Lung microvascular endothelial cell (primary cell): ENCODE results near the gene TRIM61. TPM values are rescaled to one million over a fixed set of nuclear protein-coding genes. Genes with fewer than 3 reads are reported as not detected.

ENCODE experiments used
- total RNA-seq: library from RNA; depleted of rRNA; stranded (reverse); fragments of >200 nt; gene quantifications from 2 replicates; pipeline ENCODE4 v1.2.1, GENCODE V29; 2014

TRIM61 gene
- total RNA-seq, 1 donor from 2014 or later = not detected

Other genes starting within 250 kb of the TRIM61 start
- not detected in 2 replicates for gene SMIM31, start 223.5 kb downstream of the TRIM61 start, total RNA-seq
- not detected in 2 replicates for gene APELA, start 100.5 kb downstream of the TRIM61 start, total RNA-seq
- not detected in 2 replicates for gene TRIM60, start 54.3 kb upstream of the TRIM61 start, total RNA-seq
- not detected in 2 replicates for gene TRIM75, start 76.2 kb upstream of the TRIM61 start, total RNA-seq
- gene TMEM192, start 135.2 kb upstream of the TRIM61 start, total RNA-seq = 5.9 and 11.7 TPM in 2 replicates
- gene KLHL2, start 229.9 kb upstream of the TRIM61 start, total RNA-seq = 24.0 and 27.4 TPM in 2 replicates